ENCODE results near the gene STRA8.

- no peak for TF ChIP-seq EZH2 (IDR thresholded peaks at IDR 0.05)
- no peak for TF ChIP-seq POLR2AphosphoS5 (IDR thresholded peaks at IDR 0.05; ENCODE audit: borderline replicate concordance, low read depth, low read length)
- no peak for TF ChIP-seq FOXP2 (optimal IDR thresholded peaks at IDR 0.05; ENCODE audit: control extremely low read depth, extremely low read length, insufficient read depth)
These were observed 15.8 kb upstream of the STRA8 start for GRCh38 chr7:135217645-135218509.

All from SK-N-MC (cell line).